ENCODE measurements around the gene PTGER3. TPM values are rescaled to one million over a fixed set of nuclear protein-coding genes. Genes with fewer than 3 reads are reported as not detected.

The PTGER3 gene
- total and polyA plus RNA-seq, 9 donors = 0.86 to 8.9 (median 3.5) TPM

GRCh38 chr1:70980361-70980760, 67.3 kb downstream of the PTGER3 start:
- no peaks in the 10 kb centered on the region for H3K27me3 ChIP-seq
- intact Hi-C loops (cut with DNase I) = no loop called here
- 88 to 97% (median 91%) methylated on average over 1 of the region's 1 CpG for WGBS, 3 donors
- no peaks in the 10 kb centered on the region for H3K36me3 ChIP-seq
- H3K27ac ChIP-seq = no peak overlapping the region
- H3K9me3 ChIP-seq = no peaks in the 10 kb centered on the region
- no peaks in the 10 kb centered on the region for H3K4me1 ChIP-seq (ENCODE audit: insufficient read depth)
- H3K4me3 ChIP-seq = no peak overlapping the region
- no peak for TF ChIP-seq EP300 (IDR thresholded peaks at IDR 0.05)
- TF ChIP-seq, protein P1, sequence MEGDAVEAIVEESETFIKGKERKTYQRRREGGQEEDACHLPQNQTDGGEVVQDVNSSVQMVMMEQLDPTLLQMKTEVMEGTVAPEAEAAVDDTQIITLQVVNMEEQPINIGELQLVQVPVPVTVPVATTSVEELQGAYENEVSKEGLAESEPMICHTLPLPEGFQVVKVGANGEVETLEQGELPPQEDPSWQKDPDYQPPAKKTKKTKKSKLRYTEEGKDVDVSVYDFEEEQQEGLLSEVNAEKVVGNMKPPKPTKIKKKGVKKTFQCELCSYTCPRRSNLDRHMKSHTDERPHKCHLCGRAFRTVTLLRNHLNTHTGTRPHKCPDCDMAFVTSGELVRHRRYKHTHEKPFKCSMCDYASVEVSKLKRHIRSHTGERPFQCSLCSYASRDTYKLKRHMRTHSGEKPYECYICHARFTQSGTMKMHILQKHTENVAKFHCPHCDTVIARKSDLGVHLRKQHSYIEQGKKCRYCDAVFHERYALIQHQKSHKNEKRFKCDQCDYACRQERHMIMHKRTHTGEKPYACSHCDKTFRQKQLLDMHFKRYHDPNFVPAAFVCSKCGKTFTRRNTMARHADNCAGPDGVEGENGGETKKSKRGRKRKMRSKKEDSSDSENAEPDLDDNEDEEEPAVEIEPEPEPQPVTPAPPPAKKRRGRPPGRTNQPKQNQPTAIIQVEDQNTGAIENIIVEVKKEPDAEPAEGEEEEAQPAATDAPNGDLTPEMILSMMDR (IDR thresholded peaks at IDR 0.05) = no peak
- no peak for TF ChIP-seq POLR2A (IDR thresholded peaks at IDR 0.05)
- no peak for DNase-seq

DNA sequence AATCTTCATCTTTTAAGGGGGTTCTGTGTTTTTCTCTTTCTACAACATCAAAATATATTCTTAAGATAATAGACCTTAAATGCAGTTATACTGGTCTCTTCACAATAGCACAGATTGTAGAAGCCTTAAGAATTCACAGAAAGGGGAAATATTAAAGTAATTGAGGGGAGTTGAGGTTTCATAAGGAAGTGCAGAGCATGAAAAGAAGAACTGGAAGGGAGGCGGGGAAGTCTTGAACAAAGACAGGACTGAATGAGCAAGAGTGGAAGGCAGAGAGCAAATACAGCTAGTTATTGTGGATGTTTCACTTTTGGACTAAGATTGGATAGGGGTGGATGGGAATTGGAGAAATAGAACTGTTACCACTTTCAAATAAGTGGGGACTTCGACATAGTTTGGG, 67.7 kb downstream of the PTGER3 start:
- Histone ChIP-seq H3K27me3 (no peaks in the 10 kb centered on the region), H3K4me1 (ENCODE audit: insufficient read depth) (no peaks in the 10 kb centered on the region), H3K36me3 (no peaks in the 10 kb centered on the region), H3K9me3 (no peaks in the 10 kb centered on the region), H3K4me3 (no peak overlapping the region), H3K27ac (no peak overlapping the region)
- no peak for DNase-seq
- intact Hi-C loops (cut with DNase I) = no loop called here
- WGBS, 3 donors = 84 to 89% (median 86%) methylated on average over 2 of the region's 2 CpGs
- TF ChIP-seq, protein P1 (IDR thresholded peaks at IDR 0.05) = no peak
- no peak for TF ChIP-seq EP300 (IDR thresholded peaks at IDR 0.05)
- TF ChIP-seq POLR2A (IDR thresholded peaks at IDR 0.05) = no peak

DNA sequence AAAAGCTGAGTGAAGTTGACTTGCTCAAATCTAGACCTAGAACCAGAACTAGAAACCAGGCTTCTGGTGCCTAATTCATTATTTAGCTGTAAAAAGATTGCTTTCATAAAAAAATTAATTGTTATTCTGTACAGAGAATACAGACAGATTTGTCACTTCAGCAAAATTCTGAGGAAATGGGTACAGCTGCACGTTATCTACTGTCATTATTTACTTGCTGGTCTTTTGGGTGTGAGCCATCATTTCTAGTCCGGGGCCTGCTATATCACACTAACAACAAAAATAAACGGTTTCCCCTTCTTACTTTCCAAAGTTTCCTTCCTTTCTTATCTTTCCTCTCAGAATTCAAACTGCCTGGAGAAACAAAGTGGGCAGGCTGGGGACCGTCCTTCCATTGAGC, 68.3 kb downstream of the PTGER3 start:
- Histone ChIP-seq H3K9me3 (no peaks in the 10 kb centered on the region), H3K27ac (no peak overlapping the region), H3K36me3 (no peaks in the 10 kb centered on the region), H3K4me1 (ENCODE audit: insufficient read depth) (no peaks in the 10 kb centered on the region), H3K27me3 (no peaks in the 10 kb centered on the region), H3K4me3 (no peak overlapping the region)
- no peak for DNase-seq
- TF ChIP-seq, protein P1 (IDR thresholded peaks at IDR 0.05) = no peak
- TF ChIP-seq EP300 (IDR thresholded peaks at IDR 0.05) (no peak), POLR2A (IDR thresholded peaks at IDR 0.05) (no peak)
- WGBS, 3 donors = 11 to 18% (median 14%) methylated on average over 4 of the region's 4 CpGs
- intact Hi-C loops (cut with DNase I) = no loop called here

- no peaks in the 10 kb centered on the region for H3K36me3 ChIP-seq
- TF ChIP-seq EP300 (IDR thresholded peaks at IDR 0.05) = no peak
- no peak for TF ChIP-seq POLR2A (IDR thresholded peaks at IDR 0.05)
- TF ChIP-seq, protein P1 (IDR thresholded peaks at IDR 0.05) = no peak
- no peak for DNase-seq
- no peak overlapping the region for H3K4me3 ChIP-seq
- no peak overlapping the region for H3K27ac ChIP-seq
- WGBS, 3 donors = 80 to 88% (median 85%) methylated on average over 1 of the region's 1 CpG
- no peaks in the 10 kb centered on the region for H3K27me3 ChIP-seq
- intact Hi-C loops (cut with DNase I) = no loop called here
- H3K9me3 ChIP-seq = no peaks in the 10 kb centered on the region
- H3K4me1 ChIP-seq (ENCODE audit: insufficient read depth) = no peaks in the 10 kb centered on the region
Measured at GRCh38 chr1:70978623-70979022, 69.0 kb downstream of the PTGER3 start.

DNA sequence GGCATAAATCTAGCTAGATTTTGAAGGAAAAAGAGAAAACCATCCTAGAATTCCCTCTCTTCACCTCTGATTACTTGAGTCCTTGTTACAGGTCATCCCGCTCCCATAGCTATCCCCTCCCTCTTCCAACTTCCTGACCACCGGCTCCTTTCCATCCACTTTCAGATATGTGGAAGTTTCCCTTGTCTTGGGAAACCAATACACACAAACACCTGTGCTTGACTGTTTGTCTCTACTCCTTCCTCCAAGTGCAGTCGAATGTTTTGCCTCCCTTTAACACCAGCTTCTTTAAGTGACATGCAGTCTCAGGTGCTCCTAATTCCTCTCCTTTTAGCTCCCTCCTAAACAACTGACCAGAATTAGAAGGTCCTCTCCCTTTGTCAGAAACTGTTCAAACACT, 70.0 kb downstream of the PTGER3 start:
- Histone ChIP-seq H3K9me3 (no peaks in the 10 kb centered on the region), H3K27me3 (no peaks in the 10 kb centered on the region), H3K4me1 (ENCODE audit: insufficient read depth) (no peaks in the 10 kb centered on the region), H3K36me3 (no peaks in the 10 kb centered on the region), H3K4me3 (no peak overlapping the region), H3K27ac (no peak overlapping the region)
- WGBS, 3 donors = 37 to 58% (median 49%) methylated on average over 3 of the region's 3 CpGs
- no peak for TF ChIP-seq POLR2A (IDR thresholded peaks at IDR 0.05)
- TF ChIP-seq, protein P1 (IDR thresholded peaks at IDR 0.05) = no peak
- no peak for TF ChIP-seq EP300 (IDR thresholded peaks at IDR 0.05)
- no peak for DNase-seq
- intact Hi-C loops (cut with DNase I) = no loop called here

All from ovary (tissue), 9 donors.